Measurements from ENCODE around the gene DCLK2. TPM values are rescaled to one million over a fixed set of nuclear protein-coding genes. Genes with fewer than 3 reads are reported as not detected.

The DCLK2 gene
- total RNA-seq, 1 donor from 2014 or later = 94.4 TPM

Small RNA genes lying within 50 kb of the gene (small RNA-seq; reads per million reads assigned to genes)
- not detected for gene RNU7-194P (ENCODE audit: low replicate concordance)

Data from temporal lobe (tissue), 2 donors.